ENCODE measurements around the gene RCAN2. TPM values are rescaled to one million over a fixed set of nuclear protein-coding genes. Genes with fewer than 3 reads are reported as not detected.
"Not testable (repeated sequence)": the region's sequence is repeated elsewhere in the genome, so short reads cannot be mapped to it uniquely, and the experiment has no call there.

Gene RCAN2
- total RNA-seq, 2 donors from 2014 or later = 3.6 to 7.0 TPM

DNA sequence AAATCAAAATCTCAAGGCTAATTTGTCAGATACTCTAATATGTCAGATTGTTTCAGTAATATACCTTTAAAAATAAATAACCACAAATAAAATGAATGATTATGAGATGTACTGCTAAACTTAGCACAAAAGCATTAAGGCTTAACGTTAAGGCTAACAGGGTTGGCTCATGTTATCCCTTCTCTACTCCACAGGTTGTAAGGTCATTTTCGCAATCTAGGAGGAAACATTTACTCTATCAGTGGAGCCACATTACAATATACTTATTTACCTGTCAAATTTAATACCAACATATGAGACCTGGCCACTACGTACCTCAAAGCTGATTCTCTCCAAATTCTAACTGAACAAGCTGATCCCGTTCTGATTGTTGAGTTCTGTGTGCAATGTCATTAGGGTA is 95.7 kb downstream of the RCAN2 start:
- Histone ChIP-seq H3K27me3 (no peaks in the 10 kb centered on the region), H3K9me3 (no peaks in the 10 kb centered on the region), H3K4me3 (no peak overlapping the region), H3K4me1 (no peaks in the 10 kb centered on the region), H3K36me3 (no peaks in the 10 kb centered on the region), H3K9ac (ENCODE audit: low read depth in 2 of 2, low read length in 2 of 2) (no peak overlapping the region), H3K27ac (no peak overlapping the region)
- DNase-seq = no peak
- intact Hi-C loops (cut with DNase I) = loop anchor here (10.0 kb wide), 1 partner anchor 471 kb away; no protein-coding TSS in a partner anchor
- TF ChIP-seq, protein P1, sequence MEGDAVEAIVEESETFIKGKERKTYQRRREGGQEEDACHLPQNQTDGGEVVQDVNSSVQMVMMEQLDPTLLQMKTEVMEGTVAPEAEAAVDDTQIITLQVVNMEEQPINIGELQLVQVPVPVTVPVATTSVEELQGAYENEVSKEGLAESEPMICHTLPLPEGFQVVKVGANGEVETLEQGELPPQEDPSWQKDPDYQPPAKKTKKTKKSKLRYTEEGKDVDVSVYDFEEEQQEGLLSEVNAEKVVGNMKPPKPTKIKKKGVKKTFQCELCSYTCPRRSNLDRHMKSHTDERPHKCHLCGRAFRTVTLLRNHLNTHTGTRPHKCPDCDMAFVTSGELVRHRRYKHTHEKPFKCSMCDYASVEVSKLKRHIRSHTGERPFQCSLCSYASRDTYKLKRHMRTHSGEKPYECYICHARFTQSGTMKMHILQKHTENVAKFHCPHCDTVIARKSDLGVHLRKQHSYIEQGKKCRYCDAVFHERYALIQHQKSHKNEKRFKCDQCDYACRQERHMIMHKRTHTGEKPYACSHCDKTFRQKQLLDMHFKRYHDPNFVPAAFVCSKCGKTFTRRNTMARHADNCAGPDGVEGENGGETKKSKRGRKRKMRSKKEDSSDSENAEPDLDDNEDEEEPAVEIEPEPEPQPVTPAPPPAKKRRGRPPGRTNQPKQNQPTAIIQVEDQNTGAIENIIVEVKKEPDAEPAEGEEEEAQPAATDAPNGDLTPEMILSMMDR (IDR thresholded peaks at IDR 0.05) = no peak

DNA sequence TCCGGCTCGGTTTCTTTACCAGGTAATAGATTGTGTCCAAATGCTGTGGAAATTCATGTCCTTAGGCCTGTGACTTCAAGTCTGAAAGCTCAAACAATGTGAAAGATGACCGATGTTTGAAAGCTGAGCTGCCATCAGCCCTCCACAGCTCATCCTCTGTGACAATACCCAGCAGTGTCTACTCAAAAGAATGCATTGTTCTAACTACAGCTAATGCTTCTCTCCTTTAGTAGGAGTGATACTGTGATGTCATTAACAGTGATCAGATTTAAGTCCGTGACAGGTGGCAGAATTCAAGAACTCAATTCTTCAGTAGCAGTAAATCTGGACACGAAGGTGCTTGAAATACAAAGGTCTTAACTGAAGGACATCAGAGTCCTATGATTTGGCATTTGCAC is 97.3 kb downstream of the RCAN2 start:
- intact Hi-C loops (cut with DNase I) = loop anchor here (10.0 kb wide), 1 partner anchor 469 kb away; no protein-coding TSS in a partner anchor
- Histone ChIP-seq H3K4me1 (no peaks in the 10 kb centered on the region), H3K4me3 (no peak overlapping the region), H3K27ac (no peak overlapping the region), H3K27me3 (no peaks in the 10 kb centered on the region), H3K9ac (ENCODE audit: low read depth in 2 of 2, low read length in 2 of 2) (no peak overlapping the region), H3K9me3 (no peaks in the 10 kb centered on the region), H3K36me3 (no peaks in the 10 kb centered on the region)
- TF ChIP-seq, protein P1 (IDR thresholded peaks at IDR 0.05) = no peak
- no peak for DNase-seq

DNA sequence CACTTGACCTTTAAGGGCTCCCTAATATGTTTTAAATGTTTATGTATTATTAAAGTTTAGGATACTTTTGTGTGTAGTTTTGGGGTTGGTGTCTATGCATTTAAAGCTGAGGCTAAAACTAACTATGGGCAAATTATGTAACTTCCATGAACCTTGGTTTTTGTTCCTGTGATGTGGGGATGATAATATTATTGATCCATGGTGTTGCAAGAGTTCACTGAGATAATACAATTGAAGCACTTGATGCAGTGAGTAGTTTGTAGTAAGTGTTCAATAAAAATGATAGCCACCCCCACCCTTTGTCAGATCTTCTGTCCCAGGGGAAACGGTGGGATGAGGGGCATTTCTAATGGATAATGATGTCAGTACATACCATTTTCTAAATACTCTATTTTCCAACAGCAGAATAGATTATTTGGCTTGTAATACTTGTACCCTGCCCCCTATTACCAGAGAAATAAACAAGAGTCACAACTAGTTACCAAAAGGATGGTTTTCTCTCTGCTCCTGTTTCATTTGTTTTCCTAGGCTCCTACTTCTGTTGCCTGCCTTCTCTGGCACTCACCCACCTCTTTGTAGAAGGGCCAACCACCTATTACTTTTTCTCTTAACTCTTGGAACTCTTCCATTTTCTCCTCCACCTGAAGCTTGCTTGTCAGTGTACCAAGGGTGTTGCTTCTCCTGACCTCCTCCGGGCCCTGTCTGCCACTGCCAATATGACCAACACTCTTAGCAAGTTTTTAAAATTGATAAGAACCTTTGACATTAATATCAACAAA is 97.9 kb downstream of the RCAN2 start:
- no peak overlapping the region for H3K27ac ChIP-seq
- no peaks in the 10 kb centered on the region for H3K4me1 ChIP-seq
- no peaks in the 10 kb centered on the region for H3K9me3 ChIP-seq
- H3K4me3 ChIP-seq = no peak overlapping the region
- no peak overlapping the region for H3K9ac ChIP-seq (ENCODE audit: low read depth in 2 of 2, low read length in 2 of 2)
- TF ChIP-seq, protein P1 (IDR thresholded peaks at IDR 0.05) = no peak
- DNase-seq = no peak
- no peaks in the 10 kb centered on the region for H3K36me3 ChIP-seq
- no peaks in the 10 kb centered on the region for H3K27me3 ChIP-seq
- intact Hi-C loops (cut with DNase I) = loop anchor here (10.0 kb wide), 1 partner anchor 469 kb away; no protein-coding TSS in a partner anchor

DNA sequence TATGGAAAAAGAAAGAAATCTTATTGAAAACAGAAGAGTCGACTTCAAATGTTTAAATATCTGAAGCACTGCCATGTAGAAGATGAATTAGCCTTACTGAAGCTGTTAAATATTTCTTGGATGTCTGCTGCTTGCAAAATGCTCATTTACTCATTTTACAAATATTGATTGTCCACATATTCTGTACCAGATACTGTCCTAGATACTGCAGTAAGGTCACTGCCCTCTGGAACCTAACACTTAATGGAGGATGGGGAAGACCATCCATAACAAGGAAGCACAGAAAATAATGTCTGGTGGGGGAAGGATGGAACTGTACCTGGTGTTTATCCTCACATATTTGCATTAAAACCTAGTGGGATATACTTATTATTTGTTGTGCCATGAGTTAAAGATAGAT is 99.0 kb downstream of the RCAN2 start:
- intact Hi-C loops (cut with DNase I) = loop anchor here (10.0 kb wide), 1 partner anchor 467 kb away; no protein-coding TSS in a partner anchor
- DNase-seq = no peak
- no peak overlapping the region for H3K4me3 ChIP-seq
- no peaks in the 10 kb centered on the region for H3K9me3 ChIP-seq
- H3K27me3 ChIP-seq = no peaks in the 10 kb centered on the region
- no peak overlapping the region for H3K27ac ChIP-seq
- no peak overlapping the region for H3K9ac ChIP-seq (ENCODE audit: low read depth in 2 of 2, low read length in 2 of 2)
- no peaks in the 10 kb centered on the region for H3K4me1 ChIP-seq
- TF ChIP-seq, protein P1 (IDR thresholded peaks at IDR 0.05) = no peak
- no peaks in the 10 kb centered on the region for H3K36me3 ChIP-seq

DNA sequence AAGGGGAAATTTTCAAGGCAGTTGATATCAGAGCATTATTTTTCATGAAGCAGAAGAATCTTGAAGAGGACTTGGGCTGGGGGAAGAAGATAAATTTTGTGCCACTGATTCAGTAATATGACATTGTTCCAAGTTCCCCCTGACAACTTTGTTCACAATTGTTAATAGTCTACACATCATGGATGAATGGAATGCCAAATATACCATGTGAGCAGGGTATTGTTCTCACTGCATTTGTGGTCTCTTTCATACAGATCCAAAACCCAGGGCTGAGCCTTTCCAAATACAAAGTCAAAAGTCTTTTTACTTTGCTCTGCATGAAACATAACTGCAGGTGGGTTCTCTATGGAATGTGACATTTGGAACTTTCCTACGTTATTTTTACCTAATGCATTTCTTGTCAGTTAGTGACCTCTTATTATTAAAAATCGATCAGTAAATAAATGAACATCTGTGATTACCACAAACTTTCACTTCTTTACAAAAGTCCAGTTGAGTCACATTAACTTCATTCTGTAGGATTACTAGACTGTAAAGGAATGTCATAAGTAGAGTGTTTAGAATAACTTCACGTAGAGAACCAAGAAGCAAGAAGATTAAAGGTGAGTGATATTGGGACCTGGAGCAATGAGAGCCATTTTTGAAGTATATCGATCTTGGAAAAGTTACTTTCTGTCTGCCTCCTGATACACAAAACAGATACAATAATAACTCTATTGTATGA is 100.9 kb downstream of the RCAN2 start:
- Histone ChIP-seq H3K9me3 (no peaks in the 10 kb centered on the region), H3K27ac (no peak overlapping the region), H3K4me3 (no peak overlapping the region), H3K9ac (ENCODE audit: low read depth in 2 of 2, low read length in 2 of 2) (no peak overlapping the region), H3K36me3 (no peaks in the 10 kb centered on the region), H3K27me3 (no peaks in the 10 kb centered on the region), H3K4me1 (no peaks in the 10 kb centered on the region)
- no peak for DNase-seq
- TF ChIP-seq, protein P1 (IDR thresholded peaks at IDR 0.05) = no peak
- intact Hi-C loops (cut with DNase I) = loop anchor here (10.0 kb wide), 1 partner anchor 466 kb away; no protein-coding TSS in a partner anchor

DNA sequence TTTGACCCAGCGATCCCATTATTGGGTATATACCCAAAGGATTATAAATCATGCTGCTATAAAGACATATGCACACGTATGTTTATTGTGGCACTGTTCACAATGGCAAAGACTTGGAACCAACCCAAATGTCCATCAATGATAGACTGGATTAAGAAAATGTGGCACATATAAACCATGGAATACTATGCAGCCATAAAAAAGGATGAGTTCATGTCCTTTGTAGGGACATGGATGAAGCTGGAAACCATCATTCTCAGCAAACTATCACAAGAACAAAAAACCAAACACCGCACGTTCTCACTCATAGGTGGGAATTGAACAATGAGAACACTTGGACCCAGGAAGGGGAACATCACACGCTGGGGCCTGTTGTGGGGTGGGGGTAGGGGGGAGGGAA is 103.5 kb downstream of the RCAN2 start:
- intact Hi-C loops (cut with DNase I); DNase-seq; H3K36me3 ChIP-seq; H3K27ac ChIP-seq; H3K27me3 ChIP-seq; H3K9me3 ChIP-seq; H3K9ac ChIP-seq (ENCODE audit: low read depth in 2 of 2, low read length in 2 of 2); H3K4me3 ChIP-seq; H3K4me1 ChIP-seq: not testable (repeated sequence)
